Measurements from ENCODE around the gene ETS1.
"Not testable (repeated sequence)": the region's sequence is repeated elsewhere in the genome, so short reads cannot be mapped to it uniquely, and the experiment has no call there.

DNA sequence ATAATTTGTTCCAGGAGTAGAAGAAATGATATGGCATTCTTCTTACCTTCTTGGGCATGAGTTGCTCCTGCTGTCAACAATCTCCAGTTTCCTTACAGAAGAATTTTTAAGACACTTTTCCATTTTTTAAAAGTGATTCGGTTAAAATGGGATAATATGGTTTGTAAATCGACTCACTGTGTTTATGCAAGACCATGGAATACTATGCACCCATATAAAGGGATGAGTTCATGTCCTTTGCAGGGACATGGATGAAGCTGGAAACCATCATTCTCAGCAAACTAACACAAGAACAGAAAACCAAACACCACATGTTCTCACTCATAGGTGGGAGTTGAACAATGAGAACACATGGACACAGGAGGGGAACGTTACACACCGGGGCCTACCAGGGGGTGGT is 136.9 kb downstream of the ETS1 start:
- TF ChIP-seq, protein P1, sequence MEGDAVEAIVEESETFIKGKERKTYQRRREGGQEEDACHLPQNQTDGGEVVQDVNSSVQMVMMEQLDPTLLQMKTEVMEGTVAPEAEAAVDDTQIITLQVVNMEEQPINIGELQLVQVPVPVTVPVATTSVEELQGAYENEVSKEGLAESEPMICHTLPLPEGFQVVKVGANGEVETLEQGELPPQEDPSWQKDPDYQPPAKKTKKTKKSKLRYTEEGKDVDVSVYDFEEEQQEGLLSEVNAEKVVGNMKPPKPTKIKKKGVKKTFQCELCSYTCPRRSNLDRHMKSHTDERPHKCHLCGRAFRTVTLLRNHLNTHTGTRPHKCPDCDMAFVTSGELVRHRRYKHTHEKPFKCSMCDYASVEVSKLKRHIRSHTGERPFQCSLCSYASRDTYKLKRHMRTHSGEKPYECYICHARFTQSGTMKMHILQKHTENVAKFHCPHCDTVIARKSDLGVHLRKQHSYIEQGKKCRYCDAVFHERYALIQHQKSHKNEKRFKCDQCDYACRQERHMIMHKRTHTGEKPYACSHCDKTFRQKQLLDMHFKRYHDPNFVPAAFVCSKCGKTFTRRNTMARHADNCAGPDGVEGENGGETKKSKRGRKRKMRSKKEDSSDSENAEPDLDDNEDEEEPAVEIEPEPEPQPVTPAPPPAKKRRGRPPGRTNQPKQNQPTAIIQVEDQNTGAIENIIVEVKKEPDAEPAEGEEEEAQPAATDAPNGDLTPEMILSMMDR (IDR thresholded peaks at IDR 0.05; ENCODE audit: low read length): not testable (repeated sequence)
- TF ChIP-seq EZH2 (IDR thresholded peaks at IDR 0.05; ENCODE audit: borderline replicate concordance, low read length): not testable (repeated sequence)

All from OCI-LY1 (cell line).